HepG2 (cell line): ENCODE measurements around the gene FNDC8.

Source experiments
- CREB1 ChIP-seq, 2 experiments: fragments of 450-650 bp in 1 of 2; IDR thresholded peaks; 2 replicates each; pipeline ENCODE4 v1.6.1; 2016 to 2017; ENCODE audit warnings: control low read depth in 1 of 2, mild to moderate bottlenecking in 1 of 2, missing compliant biosample characterization in 1 of 2, missing genetic modification characterization in 1 of 2
- DPF2 ChIP-seq: sonication (generic); formaldehyde crosslinking; IDR thresholded peaks from 2 replicates; pipeline ENCODE4 v1.4.0; 2020; ENCODE audit warnings: mild to moderate bottlenecking, low read depth, missing genetic modification reagents, borderline replicate concordance
- EZH2 ChIP-seq: conservative IDR thresholded peaks from 2 replicates; pipeline ENCODE4 v1.6.1; 2012; ENCODE audit warnings: mild to moderate bottlenecking, low read depth, low read length, moderate library complexity
- TBP ChIP-seq: sonication (generic); formaldehyde crosslinking; IDR thresholded peaks from 2 replicates; pipeline ENCODE4 v1.5.0; 2020; ENCODE audit warnings: missing genetic modification reagents
- ZIK1 ChIP-seq: sonication (generic); formaldehyde crosslinking; IDR thresholded peaks from 2 replicates; pipeline ENCODE4 v1.5.0; 2020; ENCODE audit warnings: mild to moderate bottlenecking, low read depth, missing genetic modification reagents, borderline replicate concordance
- TF ChIP-seq, protein P1 (sequence below): sonication (generic); formaldehyde crosslinking; IDR thresholded peaks from 2 replicates; pipeline ENCODE4 v1.5.0; 2020; ENCODE audit warnings: mild to moderate bottlenecking, missing genetic modification reagents, moderate library complexity
- TF ChIP-seq, protein P2 (sequence below): sonication (generic); formaldehyde crosslinking; IDR thresholded peaks from 2 replicates; pipeline ENCODE4 v1.9.0; 2021; ENCODE audit warnings: missing genetic modification reagents, borderline replicate concordance
- TF ChIP-seq, protein P3 (sequence below): sonication (generic); formaldehyde crosslinking; IDR thresholded peaks from 2 replicates; pipeline ENCODE4 v1.4.0; 2020; ENCODE audit warnings: missing genetic modification reagents

DNA sequence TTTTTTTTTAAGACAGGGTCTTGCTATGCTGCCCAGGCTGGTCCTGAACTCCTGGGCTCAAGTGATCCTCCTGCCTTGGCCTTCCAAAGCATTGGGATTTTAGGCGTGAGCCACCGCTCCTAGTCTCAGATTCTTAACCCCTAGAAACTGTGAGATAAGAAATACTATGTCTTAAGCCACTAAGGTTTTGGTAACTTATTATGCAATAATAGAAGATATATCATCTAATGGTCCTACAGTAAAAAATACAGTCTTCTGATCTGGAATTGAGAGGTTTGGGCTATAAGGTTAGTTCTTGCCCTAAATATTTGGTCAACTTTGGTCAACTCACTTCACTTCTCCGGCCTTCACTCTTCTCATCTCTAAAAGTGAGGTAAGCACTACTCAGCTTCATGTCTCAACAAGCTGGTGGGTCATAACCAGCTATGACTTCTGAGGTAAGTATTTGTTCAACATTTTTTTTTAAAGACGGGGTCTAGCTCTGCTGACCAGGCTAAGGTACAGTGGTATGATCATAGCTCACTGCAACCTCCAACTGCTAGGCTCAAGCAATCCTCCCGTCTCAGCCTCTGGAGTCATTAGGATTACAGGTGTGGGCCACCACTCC is 16.5 kb upstream of the FNDC8 start:
- TF ChIP-seq, protein P1, sequence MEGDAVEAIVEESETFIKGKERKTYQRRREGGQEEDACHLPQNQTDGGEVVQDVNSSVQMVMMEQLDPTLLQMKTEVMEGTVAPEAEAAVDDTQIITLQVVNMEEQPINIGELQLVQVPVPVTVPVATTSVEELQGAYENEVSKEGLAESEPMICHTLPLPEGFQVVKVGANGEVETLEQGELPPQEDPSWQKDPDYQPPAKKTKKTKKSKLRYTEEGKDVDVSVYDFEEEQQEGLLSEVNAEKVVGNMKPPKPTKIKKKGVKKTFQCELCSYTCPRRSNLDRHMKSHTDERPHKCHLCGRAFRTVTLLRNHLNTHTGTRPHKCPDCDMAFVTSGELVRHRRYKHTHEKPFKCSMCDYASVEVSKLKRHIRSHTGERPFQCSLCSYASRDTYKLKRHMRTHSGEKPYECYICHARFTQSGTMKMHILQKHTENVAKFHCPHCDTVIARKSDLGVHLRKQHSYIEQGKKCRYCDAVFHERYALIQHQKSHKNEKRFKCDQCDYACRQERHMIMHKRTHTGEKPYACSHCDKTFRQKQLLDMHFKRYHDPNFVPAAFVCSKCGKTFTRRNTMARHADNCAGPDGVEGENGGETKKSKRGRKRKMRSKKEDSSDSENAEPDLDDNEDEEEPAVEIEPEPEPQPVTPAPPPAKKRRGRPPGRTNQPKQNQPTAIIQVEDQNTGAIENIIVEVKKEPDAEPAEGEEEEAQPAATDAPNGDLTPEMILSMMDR, result no peak
- TF ChIP-seq, protein P2, sequence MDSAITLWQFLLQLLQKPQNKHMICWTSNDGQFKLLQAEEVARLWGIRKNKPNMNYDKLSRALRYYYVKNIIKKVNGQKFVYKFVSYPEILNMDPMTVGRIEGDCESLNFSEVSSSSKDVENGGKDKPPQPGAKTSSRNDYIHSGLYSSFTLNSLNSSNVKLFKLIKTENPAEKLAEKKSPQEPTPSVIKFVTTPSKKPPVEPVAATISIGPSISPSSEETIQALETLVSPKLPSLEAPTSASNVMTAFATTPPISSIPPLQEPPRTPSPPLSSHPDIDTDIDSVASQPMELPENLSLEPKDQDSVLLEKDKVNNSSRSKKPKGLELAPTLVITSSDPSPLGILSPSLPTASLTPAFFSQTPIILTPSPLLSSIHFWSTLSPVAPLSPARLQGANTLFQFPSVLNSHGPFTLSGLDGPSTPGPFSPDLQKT (CRISPR knock-in tag), result no peak
- TF ChIP-seq ZIK1 (CRISPR knock-in tag), result no peak
- no peak for TF ChIP-seq CREB1 (IDR thresholded peaks at IDR 0.05)
- no peak for TF ChIP-seq CREB1 (CRISPR knock-in tag; IDR thresholded peaks at IDR 0.05)
- TF ChIP-seq, protein P3, sequence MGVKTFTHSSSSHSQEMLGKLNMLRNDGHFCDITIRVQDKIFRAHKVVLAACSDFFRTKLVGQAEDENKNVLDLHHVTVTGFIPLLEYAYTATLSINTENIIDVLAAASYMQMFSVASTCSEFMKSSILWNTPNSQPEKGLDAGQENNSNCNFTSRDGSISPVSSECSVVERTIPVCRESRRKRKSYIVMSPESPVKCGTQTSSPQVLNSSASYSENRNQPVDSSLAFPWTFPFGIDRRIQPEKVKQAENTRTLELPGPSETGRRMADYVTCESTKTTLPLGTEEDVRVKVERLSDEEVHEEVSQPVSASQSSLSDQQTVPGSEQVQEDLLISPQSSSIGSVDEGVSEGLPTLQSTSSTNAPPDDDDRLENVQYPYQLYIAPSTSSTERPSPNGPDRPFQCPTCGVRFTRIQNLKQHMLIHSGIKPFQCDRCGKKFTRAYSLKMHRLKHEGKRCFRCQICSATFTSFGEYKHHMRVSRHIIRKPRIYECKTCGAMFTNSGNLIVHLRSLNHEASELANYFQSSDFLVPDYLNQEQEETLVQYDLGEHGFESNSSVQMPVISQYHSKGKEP (CRISPR knock-in tag), result no peak
- no peak for TF ChIP-seq DPF2 (CRISPR knock-in tag)
- no peak for TF ChIP-seq EZH2
- no peak for TF ChIP-seq TBP
